HG02973 (cell line): Measurements from ENCODE around the gene RBBP8NL.
"Not testable (repeated sequence)": the region's sequence is repeated elsewhere in the genome, so short reads cannot be mapped to it uniquely, and the experiment has no call there.

Experiments used
- ATAC-seq: cut with Tn5 transposase; IDR thresholded peaks from one replicate; pipeline ENCODE4 v1.9.1; 2021; ENCODE audit warnings: moderate library complexity; ENCODE audit not compliant: unreplicated experiment

Gene RBBP8NL

GRCh38 chr20:62445553-62446340, 18.4 kb upstream of the RBBP8NL start:
- no peak for ATAC-seq

- ATAC-seq, result no peak
Observed at GRCh38 chr20:62444286-62444685, 16.9 kb upstream of the RBBP8NL start.

- no peak for ATAC-seq
Observed at GRCh38 chr20:62441987-62442539, 14.7 kb upstream of the RBBP8NL start.

DNA sequence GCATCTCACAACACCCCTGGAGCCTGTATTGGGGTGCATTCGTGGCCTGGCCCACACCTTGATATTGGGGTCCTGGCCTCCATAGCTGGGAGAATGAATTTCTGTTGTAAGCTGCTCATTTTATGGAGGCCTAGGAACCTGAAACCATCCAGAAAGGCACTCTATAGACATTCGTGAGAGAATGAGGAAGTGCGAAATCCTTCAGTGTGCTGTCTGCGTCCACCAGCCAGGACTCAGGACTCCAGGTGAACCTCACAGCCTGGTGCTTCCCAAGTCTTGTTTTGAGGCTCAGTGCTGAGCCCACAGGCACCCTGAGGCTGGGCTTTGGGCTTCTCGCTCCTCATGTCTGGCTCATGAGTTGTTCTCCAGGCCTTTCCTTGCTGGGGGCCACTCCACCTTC, 11.9 kb upstream of the RBBP8NL start:
- no peak for ATAC-seq

GRCh38 chr20:62437927-62438326, 10.6 kb upstream of the RBBP8NL start:
- no peak for ATAC-seq

DNA sequence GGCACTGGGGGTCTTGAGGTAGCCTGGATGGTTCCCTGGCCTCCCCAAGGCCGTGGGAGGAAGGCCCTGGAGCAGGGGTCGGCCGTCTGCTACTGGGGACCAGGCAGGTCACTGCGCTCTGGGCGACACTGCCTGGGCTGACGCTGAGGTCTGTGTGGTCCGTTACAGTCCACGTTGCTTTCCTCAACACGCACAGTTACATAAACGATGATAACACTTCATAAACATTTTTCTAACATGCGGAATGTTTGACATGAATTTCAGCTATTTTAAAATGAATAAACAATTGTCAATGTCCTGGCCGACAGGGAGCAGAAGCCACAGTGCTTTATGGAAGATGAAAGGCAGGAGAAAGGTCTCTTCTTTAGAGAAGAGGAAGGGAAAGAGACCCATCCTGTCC, 10.2 kb upstream of the RBBP8NL start:
- ATAC-seq, result no peak

- ATAC-seq, result no peak
Observed at GRCh38 chr20:62436692-62437091, 9.4 kb upstream of the RBBP8NL start.

DNA sequence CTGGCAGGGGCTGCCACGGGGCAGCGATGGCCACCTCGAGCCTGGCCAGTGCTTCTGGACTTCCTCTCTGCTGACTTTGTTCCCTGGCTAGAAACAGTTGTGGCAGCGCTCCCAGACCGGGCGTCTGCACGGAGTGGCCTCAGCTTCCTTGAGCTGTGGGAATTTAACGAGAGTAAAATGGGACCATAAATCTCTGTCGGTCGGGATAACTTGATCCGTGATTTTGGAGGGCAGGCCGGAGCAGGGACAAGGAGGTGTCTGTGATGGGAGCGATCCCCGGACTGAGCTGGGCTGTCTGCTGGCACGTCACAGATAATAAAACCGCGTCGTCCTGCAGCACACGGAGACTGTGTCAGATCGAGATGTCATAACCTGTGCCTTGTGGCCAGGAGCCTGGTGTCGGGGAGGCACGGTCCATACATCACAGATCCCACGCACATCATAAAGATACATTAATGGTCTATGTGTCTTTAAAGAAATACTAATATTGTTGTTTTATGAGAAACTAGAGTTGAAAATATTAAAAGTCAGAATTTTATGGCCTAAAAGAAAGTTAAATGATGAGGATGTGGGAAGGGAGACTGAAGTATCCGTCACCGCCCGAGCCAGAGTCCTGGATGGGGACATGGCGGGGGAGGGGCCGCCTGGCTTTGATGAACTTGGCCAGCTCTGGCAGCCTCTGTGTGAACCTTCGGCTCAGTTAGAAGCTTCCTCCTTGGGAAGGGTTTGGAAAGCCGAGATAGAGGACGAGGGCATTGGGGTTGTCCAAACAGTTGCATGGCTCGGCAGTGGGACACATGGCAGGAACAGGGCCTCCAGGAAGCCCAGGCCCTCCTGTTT, 6.5 kb upstream of the RBBP8NL start:
- no peak for ATAC-seq

DNA sequence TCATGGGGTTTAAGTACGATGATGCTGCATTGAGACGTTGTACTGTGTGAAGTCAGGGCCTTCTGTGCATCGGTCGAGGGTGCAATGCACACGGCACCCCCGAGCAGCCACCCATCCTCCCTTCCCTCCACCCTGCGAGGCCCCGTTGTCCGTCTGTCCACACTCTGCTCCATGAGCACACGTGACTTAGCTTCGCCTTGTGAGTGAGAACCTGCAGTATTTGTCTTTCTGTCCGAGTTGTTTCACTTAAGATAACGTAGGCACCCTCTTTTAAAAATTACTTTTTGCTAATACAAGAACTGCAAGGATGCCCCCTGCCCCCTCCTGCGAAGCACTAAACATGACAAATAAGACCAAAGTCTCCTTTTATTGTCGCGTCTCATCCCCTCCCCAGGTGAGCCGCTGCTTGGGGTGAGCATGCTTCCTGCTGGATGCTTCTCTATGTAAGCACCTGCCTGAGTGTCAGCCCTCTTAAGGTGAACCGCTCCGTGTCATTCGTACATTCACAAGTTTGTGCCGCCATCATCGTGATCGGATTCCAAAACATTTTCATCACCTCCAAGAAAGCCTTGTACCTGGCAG, 3.6 kb upstream of the RBBP8NL start:
- ATAC-seq, result no peak

GRCh38 chr20:62430311-62430853, 3.0 kb upstream of the RBBP8NL start:
- no peak for ATAC-seq

- no peak for ATAC-seq
Observed at GRCh38 chr20:62429455-62430310, 2.3 kb upstream of the RBBP8NL start.

DNA sequence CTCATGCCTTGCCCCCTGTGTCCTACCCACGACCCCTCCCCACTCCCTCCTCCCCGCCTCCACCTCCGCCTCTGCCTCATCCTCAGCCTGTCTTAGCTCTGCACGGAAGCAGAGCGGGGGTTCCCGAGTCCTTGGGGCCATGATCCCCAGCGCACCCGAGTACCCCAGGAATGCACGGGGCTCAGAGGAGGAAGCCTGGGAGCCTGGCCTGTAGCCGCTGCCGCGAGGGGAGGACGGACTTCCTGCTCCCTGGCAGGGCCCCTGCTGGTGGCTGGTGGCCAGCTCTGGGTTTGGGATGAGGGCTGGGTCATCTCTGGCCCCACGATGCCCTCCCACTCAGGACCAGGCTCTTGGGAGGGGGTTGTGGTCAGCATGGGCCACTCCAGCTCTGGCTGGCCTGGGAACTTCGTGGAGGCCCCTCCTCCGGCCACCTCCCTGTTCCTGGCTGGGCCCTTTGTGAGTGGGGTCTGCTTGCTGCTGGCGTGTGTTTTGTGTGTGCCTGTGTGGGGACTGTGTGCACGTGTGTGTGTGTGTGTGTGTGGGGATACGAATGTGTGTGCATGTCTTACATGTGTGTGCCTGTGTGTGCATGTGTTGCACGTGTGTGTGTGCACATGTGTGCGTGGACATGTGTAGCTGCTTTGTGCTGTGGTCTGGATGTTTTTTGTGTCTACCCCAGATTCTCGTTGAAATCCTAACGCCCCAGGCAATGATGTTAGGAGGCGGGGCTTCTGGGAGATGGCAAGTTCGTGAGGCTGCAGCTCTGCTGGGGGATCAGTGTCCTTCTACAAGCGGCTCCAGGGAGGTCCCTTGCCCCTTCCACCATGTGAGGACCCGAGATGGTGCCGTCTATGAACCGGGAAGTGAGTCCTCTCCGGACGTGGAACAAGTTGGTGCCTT, 1.3 kb upstream of the RBBP8NL start:
- no peak for ATAC-seq

DNA sequence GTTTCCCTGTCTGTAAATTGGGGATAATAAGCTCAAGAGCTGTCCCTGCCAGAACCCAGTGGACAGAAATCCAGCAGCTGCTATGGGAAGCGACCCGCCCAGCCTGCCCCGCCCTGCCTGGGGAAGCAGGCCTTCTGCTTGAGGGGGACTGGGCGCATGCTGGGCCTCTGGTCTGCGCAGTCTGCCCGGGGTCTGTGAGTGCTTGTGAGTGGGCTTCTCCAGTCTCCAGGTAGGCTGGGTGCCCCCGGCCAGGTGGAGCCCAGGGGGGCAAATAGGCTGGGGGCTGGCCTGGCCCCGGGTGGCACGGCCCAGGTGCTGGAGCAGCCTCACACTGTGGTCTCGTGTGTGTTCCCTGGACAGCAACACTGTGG, 648 bp upstream of the RBBP8NL start:
- ATAC-seq, result no peak

- ATAC-seq, result no peak
Observed at GRCh38 chr20:62426699-62427131, 624 bp downstream of the RBBP8NL start.

GRCh38 chr20:62426059-62426348, 1.3 kb downstream of the RBBP8NL start:
- ATAC-seq, result not testable (repeated sequence)

DNA sequence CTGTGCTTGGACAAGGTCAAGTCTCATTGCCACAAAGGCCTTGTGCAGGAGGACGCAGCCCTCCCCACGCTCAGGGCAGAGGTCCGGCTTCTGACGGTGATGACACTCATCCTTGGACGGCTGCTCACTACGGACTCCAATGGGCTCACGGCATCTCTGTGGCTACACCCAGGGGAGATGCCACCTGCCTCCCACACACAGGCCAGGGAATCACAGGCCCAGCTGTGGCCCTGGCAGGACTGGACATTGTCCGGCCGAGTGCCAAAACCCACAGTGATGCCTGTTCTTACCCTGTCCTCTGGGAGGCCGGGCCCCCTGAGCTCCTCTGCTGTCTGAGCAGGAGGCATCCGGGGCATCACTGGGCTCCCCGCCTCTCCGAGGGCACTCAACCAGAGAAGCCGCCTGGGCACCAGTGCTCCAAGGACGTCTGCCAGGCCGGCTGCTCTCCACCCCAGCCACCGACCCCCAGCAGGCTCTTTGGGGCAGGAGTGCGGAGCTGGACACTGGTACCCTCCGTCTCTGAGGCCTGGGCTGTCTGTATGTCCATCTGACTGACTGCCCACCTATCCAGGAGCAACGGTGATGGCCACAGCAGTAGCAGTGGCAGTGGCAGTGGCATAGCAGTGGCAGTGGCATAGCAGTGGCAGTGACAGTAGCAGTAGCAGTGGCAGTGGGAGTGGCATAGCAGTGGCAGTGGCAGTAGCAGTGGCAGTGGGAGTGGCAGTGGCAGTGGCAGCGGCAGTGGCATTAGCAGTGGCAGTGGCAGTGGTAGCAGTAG, 1.9 kb downstream of the RBBP8NL start:
- ATAC-seq, result no peak

- no peak for ATAC-seq
Observed at GRCh38 chr20:62424249-62425107, 2.9 kb downstream of the RBBP8NL start.

DNA sequence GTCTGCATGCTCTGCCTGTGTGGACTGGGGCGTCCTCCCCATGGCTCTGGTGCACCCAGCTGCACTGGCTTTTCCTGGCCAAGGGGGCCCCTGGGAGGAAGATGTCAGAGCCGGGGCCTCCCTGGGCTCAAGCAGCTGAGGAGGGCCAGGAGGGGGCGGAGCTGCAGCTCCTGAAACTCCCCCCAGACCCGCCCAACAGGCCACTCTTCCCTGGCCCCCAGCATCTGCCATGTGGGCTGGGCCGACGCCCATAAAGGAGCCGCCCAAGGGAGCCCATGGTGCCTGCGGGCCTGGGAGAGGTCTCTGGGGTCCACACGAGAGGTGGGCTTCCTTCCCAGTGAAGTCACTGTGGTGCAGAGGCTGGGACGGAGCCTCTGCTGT, 4.0 kb downstream of the RBBP8NL start:
- ATAC-seq, result no peak
